WTC11 (cell line): ENCODE results near the gene NACC2. TPM values are rescaled to one million over a fixed set of nuclear protein-coding genes. Genes with fewer than 3 reads are reported as not detected.

Experiments used
- ATAC-seq: fragments of 200-7000 bp; cut with Tn5 transposase; 2 replicates; pipeline ENCODE4 v1.10.0; 2021; ENCODE audit warnings: mild to moderate bottlenecking, moderate library complexity
- CTCF ChIA-PET: fragments of 300-600 bp; sonication (Branson Sonifier 250); formaldehyde crosslinking; loops from one replicate; lab custom pipeline; 2021; ENCODE audit warnings: antibody characterized with exemption; lab: Charles Lee
- POLR2A ChIA-PET: fragments of 350-600 bp; sonication (Branson Sonifier 250); formaldehyde crosslinking; loops from one replicate; lab custom pipeline; 2021; ENCODE audit warnings: antibody characterized with exemption; lab: Charles Lee
- DNase-seq: peaks from one replicate; pipeline ENCODE4 v3.0.0; 2021; ENCODE audit warnings: low spot score
- H3K27ac Mint-ChIP-seq: 2 replicates; pipeline ENCODE4 v1.8.0; 2021; ENCODE audit warnings: mixed read lengths
- H3K27me3 Mint-ChIP-seq: 2 replicates; pipeline ENCODE4 v1.8.0; 2021; ENCODE audit warnings: low read depth, mild to moderate bottlenecking, moderate library complexity, mixed read lengths
- H3K36me3 Mint-ChIP-seq: 2 replicates; pipeline ENCODE4 v1.8.0; 2021; ENCODE audit warnings: mixed read lengths
- H3K4me1 Mint-ChIP-seq: 2 replicates; pipeline ENCODE4 v1.8.0; 2022; ENCODE audit warnings: mixed read lengths
- H3K4me3 Mint-ChIP-seq: 2 replicates; pipeline ENCODE4 v1.8.0; 2021; ENCODE audit warnings: mild to moderate bottlenecking, moderate library complexity, mixed read lengths
- H3K9me3 Mint-ChIP-seq: 2 replicates; pipeline ENCODE4 v1.8.0; 2021; ENCODE audit warnings: mixed read lengths
- CBFB ChIP-seq: sonication (generic); formaldehyde crosslinking; IDR thresholded peaks from 2 replicates; pipeline ENCODE4 v1.8.1; 2022; ENCODE audit warnings: mild to moderate bottlenecking, low read depth, missing genetic modification reagents
- ESRRA ChIP-seq: sonication (generic); formaldehyde crosslinking; IDR thresholded peaks from 2 replicates; pipeline ENCODE4 v1.8.1; 2022; ENCODE audit warnings: mild to moderate bottlenecking, missing genetic modification reagents, borderline replicate concordance
- FOXK1 ChIP-seq: sonication (generic); formaldehyde crosslinking; IDR thresholded peaks from 2 replicates; pipeline ENCODE4 v1.8.0; 2022; ENCODE audit warnings: mild to moderate bottlenecking, moderate library complexity, missing genetic modification reagents
- FOXP1 ChIP-seq: sonication (generic); formaldehyde crosslinking; IDR thresholded peaks from 2 replicates; pipeline ENCODE4 v1.8.0; 2022; ENCODE audit warnings: missing genetic modification reagents, mild to moderate bottlenecking, moderate library complexity, borderline replicate concordance
- GTF2I ChIP-seq: fragments of 250-450 bp; sonication (Bioruptor Pico); conservative IDR thresholded peaks from 2 replicates; pipeline ENCODE4 v1.4.0; 2021; ENCODE audit warnings: mild to moderate bottlenecking
- NR2C2 ChIP-seq: sonication (generic); formaldehyde crosslinking; IDR thresholded peaks from 2 replicates; pipeline ENCODE4 v1.8.0; 2022; ENCODE audit warnings: mild to moderate bottlenecking, missing genetic modification reagents
- NR3C1 ChIP-seq: sonication (generic); formaldehyde crosslinking; conservative IDR thresholded peaks from 2 replicates; pipeline ENCODE4 v1.8.1; 2023; ENCODE audit warnings: low read depth, mild to moderate bottlenecking, missing genetic modification reagents
- SMAD3 ChIP-seq: sonication (generic); formaldehyde crosslinking; IDR thresholded peaks from 2 replicates; pipeline ENCODE4 v1.8.0; 2022; ENCODE audit warnings: missing genetic modification reagents, mild to moderate bottlenecking, borderline replicate concordance
- SOX15 ChIP-seq: fragments of 250-450 bp; sonication (Bioruptor Pico); IDR thresholded peaks from 2 replicates; pipeline ENCODE4 v1.9.0; 2021; ENCODE audit warnings: mild to moderate bottlenecking
- SP1 ChIP-seq: sonication (generic); formaldehyde crosslinking; conservative IDR thresholded peaks from 2 replicates; pipeline ENCODE4 v1.8.1; 2022; ENCODE audit warnings: missing genetic modification reagents
- TCF7 ChIP-seq: sonication (generic); formaldehyde crosslinking; IDR thresholded peaks from 2 replicates; pipeline ENCODE4 v1.8.0; 2022; ENCODE audit warnings: mild to moderate bottlenecking, low read depth, missing genetic modification reagents, moderate library complexity
- ZBTB21 ChIP-seq: sonication (generic); formaldehyde crosslinking; IDR thresholded peaks from 2 replicates; pipeline ENCODE4 v1.8.1; 2023; ENCODE audit warnings: mild to moderate bottlenecking, missing genetic modification reagents, borderline replicate concordance
- ZNF423 ChIP-seq: fragments of 250-450 bp; sonication (Bioruptor Pico); IDR thresholded peaks from 2 replicates; pipeline ENCODE4 v2.1.2; 2022; ENCODE audit warnings: mild to moderate bottlenecking, moderate library complexity
- total RNA-seq: library from RNA; stranded (reverse); gene quantifications from 3 replicates; pipeline ENCODE4 v1.2.3, GENCODE V29; 2021
- TF ChIP-seq, protein P1 (sequence below): sonication (generic); formaldehyde crosslinking; IDR thresholded peaks from 2 replicates; pipeline ENCODE4 v1.8.1; 2023; ENCODE audit warnings: mild to moderate bottlenecking, missing genetic modification reagents
- TF ChIP-seq, protein P2 (sequence below): fragments of 250-450 bp; sonication (Bioruptor Pico); conservative IDR thresholded peaks from 2 replicates; pipeline ENCODE4 v1.9.0; 2021; ENCODE audit warnings: mild to moderate bottlenecking
- TF ChIP-seq, protein P3 (sequence below): sonication (generic); formaldehyde crosslinking; IDR thresholded peaks from 2 replicates; pipeline ENCODE4 v1.8.1; 2023; ENCODE audit warnings: mild to moderate bottlenecking, missing genetic modification reagents, moderate library complexity
- TF ChIP-seq, protein P4 (sequence below): sonication (generic); formaldehyde crosslinking; IDR thresholded peaks from 2 replicates; pipeline ENCODE4 v1.8.0; 2022; ENCODE audit warnings: mild to moderate bottlenecking, missing genetic modification reagents

Gene NACC2
- total RNA-seq, 1 experiment from 2014 or later, result 17.1 TPM

DNA sequence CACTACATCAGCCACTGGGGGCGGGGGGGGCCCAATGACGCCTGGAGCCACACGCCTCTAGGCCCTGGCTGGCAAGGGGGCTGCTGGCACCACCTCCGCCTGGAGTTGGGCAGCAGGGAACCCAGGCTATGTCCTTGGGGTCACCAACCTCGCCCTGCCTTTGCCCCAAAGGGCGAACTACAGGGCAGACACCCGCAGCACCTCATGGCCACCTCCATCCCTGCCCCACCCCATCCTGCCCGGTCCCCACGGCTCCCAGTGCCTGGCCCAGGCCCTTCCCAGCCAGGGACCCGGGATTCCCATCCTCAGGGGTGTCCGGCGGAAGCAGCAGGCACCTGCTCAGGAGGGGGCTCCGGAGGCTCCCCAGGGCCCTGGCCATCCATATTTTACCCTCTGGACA lies 37.0 kb downstream of the NACC2 start:
- H3K27me3 Mint-ChIP-seq, result no peaks in the 10 kb centered on the region
- CTCF ChIA-PET, result interaction anchor here (0.8 to 1.5 kb wide), 6 partner anchors 42 to 90 kb away, joined by 3 to 7 read pairs (median 3); partner anchors contain the start of gene TMEM250

DNA sequence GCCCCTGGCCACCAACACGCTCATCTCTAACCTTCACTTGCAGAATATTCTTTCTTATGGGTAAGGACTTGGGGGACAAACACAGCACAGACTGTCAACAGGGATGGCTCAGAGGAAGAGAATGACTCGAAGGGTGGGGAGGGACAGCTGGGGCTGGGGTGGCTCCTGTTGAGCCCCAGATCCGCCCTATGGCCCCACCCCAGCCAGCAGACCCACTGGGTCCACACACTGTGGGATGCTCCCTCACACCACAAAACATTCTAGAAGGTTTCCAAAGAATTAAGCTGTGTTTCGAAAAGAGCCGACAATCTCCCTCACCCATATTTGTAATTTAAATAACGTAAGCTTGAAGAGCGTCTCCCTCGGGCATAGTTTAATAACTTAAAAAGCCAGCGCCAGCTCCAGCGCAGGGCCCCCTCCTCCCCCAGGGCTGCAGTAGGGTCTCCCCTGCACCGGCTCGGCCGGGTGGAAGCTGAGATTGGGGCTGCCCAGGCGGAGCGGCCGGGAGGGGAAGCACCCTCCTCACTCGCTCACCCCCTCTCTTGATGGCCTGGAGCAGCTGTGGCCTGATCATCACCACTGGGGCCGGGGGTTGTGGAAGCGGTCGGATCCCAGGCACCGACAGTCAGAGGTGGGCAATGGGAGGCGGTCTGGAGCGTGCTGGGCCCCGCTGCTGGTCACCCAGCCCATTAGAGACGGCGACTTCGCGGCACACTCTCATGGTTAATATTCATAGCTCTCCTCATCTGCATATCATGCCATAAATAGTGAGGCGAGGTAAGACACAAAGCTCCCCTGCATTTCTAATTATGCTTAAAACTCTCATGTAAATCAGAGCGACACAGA lies 37.6 kb downstream of the NACC2 start:
- peak; percentile 54 for ATAC-seq
- H3K27me3 Mint-ChIP-seq, result no peaks in the 10 kb centered on the region
- ChIA-PET CTCF (interaction anchor here (0.8 to 1.6 kb wide), 6 partner anchors 43 to 90 kb away, joined by 3 to 7 read pairs (median 3); partner anchors contain the start of gene TMEM250), POLR2A (interaction anchor here (0.8 to 1.2 kb wide), 3 partner anchors 33 to 90 kb away, joined by 3 to 4 read pairs (median 3); partner anchors contain the start of gene NACC2)
- H3K36me3 Mint-ChIP-seq, result no peaks in the 10 kb centered on the region
- TF ChIP-seq, protein P1, sequence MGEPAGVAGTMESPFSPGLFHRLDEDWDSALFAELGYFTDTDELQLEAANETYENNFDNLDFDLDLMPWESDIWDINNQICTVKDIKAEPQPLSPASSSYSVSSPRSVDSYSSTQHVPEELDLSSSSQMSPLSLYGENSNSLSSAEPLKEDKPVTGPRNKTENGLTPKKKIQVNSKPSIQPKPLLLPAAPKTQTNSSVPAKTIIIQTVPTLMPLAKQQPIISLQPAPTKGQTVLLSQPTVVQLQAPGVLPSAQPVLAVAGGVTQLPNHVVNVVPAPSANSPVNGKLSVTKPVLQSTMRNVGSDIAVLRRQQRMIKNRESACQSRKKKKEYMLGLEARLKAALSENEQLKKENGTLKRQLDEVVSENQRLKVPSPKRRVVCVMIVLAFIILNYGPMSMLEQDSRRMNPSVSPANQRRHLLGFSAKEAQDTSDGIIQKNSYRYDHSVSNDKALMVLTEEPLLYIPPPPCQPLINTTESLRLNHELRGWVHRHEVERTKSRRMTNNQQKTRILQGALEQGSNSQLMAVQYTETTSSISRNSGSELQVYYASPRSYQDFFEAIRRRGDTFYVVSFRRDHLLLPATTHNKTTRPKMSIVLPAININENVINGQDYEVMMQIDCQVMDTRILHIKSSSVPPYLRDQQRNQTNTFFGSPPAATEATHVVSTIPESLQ (CRISPR knock-in tag), result no peak
- H3K4me3 Mint-ChIP-seq, result no peak overlapping the region
- peak; percentile 53 for DNase-seq
- H3K27ac Mint-ChIP-seq, result peak overlapping the region; percentile 94
- no peaks in the 10 kb centered on the region for H3K9me3 Mint-ChIP-seq
- peaks cover 38% of the 10 kb centered on the region for H3K4me1 Mint-ChIP-seq

More for the DNA sequence above, 37.0 kb downstream of the NACC2 start:
- POLR2A ChIA-PET, result interaction anchor here (0.8 to 1.2 kb wide), 3 partner anchors 33 to 90 kb away, joined by 3 to 4 read pairs (median 3); partner anchors contain the start of gene NACC2
- no peak for ATAC-seq
- Mint-ChIP-seq H3K9me3 (no peaks in the 10 kb centered on the region), H3K4me3 (no peak overlapping the region), H3K36me3 (no peaks in the 10 kb centered on the region), H3K27ac (0 out of 2 replicates have a peak overlapping the region, but pooled peaks have one; percentile 27), H3K4me1 (peaks cover 33% of the 10 kb centered on the region)
- no peak for TF ChIP-seq FOXK1
- TF ChIP-seq, protein P2, sequence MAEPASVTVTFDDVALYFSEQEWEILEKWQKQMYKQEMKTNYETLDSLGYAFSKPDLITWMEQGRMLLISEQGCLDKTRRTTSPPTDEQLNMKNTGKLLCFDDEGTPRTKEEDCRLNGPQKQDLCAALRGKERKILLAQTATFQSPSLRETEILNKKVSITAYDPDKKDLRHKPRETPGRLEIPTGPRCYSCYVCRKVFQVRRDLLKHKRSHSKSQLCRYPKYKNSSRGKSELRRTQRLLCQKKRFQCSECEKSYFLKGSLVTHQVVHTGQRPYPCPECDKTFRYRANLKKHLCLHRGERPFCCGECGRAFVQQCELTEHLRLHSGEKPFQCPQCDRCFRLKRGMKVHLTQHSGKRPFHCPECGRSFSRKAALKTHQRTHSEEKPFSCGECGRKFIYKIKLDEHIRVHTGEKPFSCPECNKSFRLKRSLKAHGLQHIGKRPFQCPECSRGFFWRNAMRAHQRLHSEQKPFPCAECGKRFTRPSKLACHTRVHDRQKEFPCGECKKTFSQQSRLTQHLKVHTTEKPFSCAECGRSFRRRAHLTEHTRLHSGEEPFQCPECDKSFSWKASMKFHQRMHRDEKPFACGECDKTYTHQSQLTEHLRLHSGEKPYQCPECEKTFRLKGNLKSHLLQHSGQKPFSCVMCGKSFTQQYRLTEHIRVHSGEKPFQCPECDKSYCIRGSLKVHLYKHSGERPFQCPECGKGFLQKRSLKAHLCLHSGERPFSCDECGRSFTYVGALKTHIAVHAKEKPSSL, result no peak
- DNase-seq, result peak; percentile 15

DNA sequence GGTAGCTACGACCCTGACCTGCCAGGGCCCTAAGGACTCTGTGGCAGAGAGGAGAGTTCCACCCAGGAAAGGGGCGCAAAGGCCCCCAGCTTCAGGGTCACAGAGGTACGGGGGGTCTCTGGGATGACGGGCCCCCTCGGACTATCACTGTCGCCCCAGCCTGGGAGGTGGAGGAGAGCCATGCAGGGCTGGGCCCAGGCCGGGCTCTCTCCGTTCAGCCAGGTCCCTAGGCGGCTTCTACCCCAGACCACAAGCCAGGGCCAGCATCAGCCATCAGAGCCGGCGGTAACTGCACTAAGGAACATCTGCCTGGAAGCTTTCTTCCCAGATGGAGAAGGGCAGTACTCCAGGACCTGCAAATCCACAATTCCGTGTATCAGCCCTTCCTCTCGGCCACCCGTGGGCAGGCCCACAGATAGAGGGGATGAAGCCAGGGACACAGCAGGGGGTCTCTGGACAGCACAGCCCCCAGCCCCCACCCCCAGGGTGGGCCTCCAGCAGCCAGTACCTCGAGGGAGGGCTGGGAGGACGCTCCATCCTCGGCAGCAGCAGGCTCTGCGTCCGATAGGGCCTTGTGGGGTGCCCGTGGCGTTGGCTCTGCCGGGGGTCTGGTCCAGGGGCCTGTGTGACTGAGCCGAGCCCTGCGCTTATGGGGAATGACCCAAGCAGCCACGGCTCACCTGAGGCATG lies 38.4 kb downstream of the NACC2 start:
- Mint-ChIP-seq H3K4me1 (peaks cover 38% of the 10 kb centered on the region), H3K27ac (peak overlapping the region; percentile 94)
- CTCF ChIA-PET, result interaction anchor here (1.0 to 1.6 kb wide), 7 partner anchors 43 to 89 kb away, joined by 3 to 7 read pairs (median 5); no protein-coding TSS in a partner anchor
- POLR2A ChIA-PET, result interaction anchor here (1.1 kb wide), 1 partner anchor 39 kb away, joined by 4 read pairs; the partner anchor contains the start of gene NACC2
- no peak for ATAC-seq
- peak; percentile 16 for DNase-seq
- no peak for TF ChIP-seq SMAD3 (CRISPR knock-in tag)
- TF ChIP-seq NR3C1 (CRISPR knock-in tag), result no peak
- TF ChIP-seq ZBTB21 (CRISPR knock-in tag), result no peak
- no peak for TF ChIP-seq CBFB (CRISPR knock-in tag)
- TF ChIP-seq GTF2I, result no peak
- no peak for TF ChIP-seq TCF7 (CRISPR knock-in tag)
- no peak for TF ChIP-seq ESRRA (CRISPR knock-in tag)
- TF ChIP-seq, protein P3, sequence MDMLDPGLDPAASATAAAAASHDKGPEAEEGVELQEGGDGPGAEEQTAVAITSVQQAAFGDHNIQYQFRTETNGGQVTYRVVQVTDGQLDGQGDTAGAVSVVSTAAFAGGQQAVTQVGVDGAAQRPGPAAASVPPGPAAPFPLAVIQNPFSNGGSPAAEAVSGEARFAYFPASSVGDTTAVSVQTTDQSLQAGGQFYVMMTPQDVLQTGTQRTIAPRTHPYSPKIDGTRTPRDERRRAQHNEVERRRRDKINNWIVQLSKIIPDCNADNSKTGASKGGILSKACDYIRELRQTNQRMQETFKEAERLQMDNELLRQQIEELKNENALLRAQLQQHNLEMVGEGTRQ (CRISPR knock-in tag), result no peak
- no peak for TF ChIP-seq SOX15 (CRISPR knock-in tag)
- TF ChIP-seq ZNF423 (CRISPR knock-in tag), result no peak
- no peak for TF ChIP-seq FOXP1 (CRISPR knock-in tag)
- TF ChIP-seq, protein P2, result no peak
- TF ChIP-seq NR2C2, result no peak
- TF ChIP-seq, protein P4, sequence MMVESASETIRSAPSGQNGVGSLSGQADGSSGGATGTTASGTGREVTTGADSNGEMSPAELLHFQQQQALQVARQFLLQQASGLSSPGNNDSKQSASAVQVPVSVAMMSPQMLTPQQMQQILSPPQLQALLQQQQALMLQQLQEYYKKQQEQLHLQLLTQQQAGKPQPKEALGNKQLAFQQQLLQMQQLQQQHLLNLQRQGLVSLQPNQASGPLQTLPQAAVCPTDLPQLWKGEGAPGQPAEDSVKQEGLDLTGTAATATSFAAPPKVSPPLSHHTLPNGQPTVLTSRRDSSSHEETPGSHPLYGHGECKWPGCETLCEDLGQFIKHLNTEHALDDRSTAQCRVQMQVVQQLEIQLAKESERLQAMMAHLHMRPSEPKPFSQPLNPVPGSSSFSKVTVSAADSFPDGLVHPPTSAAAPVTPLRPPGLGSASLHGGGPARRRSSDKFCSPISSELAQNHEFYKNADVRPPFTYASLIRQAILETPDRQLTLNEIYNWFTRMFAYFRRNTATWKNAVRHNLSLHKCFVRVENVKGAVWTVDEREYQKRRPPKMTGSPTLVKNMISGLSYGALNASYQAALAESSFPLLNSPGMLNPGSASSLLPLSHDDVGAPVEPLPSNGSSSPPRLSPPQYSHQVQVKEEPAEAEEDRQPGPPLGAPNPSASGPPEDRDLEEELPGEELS (CRISPR knock-in tag), result no peak
- no peak for TF ChIP-seq SP1 (CRISPR knock-in tag)
- TF ChIP-seq, all 79 proteins: peak for 0
- Mint-ChIP-seq H3K9me3 (no peaks in the 10 kb centered on the region), H3K36me3 (no peaks in the 10 kb centered on the region), H3K27me3 (no peaks in the 10 kb centered on the region), H3K4me3 (no peak overlapping the region)
